A549 (cell line): ENCODE data around the gene ADARB2. TPM values are rescaled to one million over a fixed set of nuclear protein-coding genes. Genes with fewer than 3 reads are reported as not detected.

ENCODE experiments used
- ATAC-seq, 2 experiments: fragments of 200-7000 bp in 1 of 2; fragments of >200 bp in 1 of 2; cut with Nextera tagmentation in 1 of 2; cut with Tn5 transposase in 1 of 2; 3 replicates each; pipeline versions ENCODE4 v1.8.0 to v1.9.1; 2018 to 2020; ENCODE audit warnings: mild to moderate bottlenecking in 1 of 2, moderate library complexity in 1 of 2
- CTCF ChIA-PET: fragments of 300-600 bp; sonication (Branson Sonifier 250); formaldehyde crosslinking; extraction: SDS; loops from one replicate; lab custom pipeline; 2021; ENCODE audit warnings: antibody characterized with exemption, inconsistent platforms; lab: Yijun Ruan, JAX
- POLR2A ChIA-PET: fragments of 350-600 bp; formaldehyde crosslinking; extraction: SDS; loops from one replicate; lab custom pipeline; 2021; ENCODE audit warnings: antibody characterized with exemption, inconsistent platforms; lab: Yijun Ruan, JAX
- DNase-seq, 2 experiments: peaks; one replicate each; pipeline versions ENCODE4 v3.0.0 to v3.0.0-alpha.2; 2011 to 2016; ENCODE audit warnings: low read depth in 1 of 2, low spot score in 1 of 2
- FAIRE-seq: peaks from 2 replicates; lab custom pipeline; 2011; peaks lifted over from hg19 to GRCh38; lab: Jason Lieb, UNC
- H3K27ac ChIP-seq, 2 experiments: fragments of >200 bp; sonication (Bioruptor Twin); formaldehyde crosslinking; 3 replicates each; pipeline ENCODE4 v1.5.1; 2016 to 2017
- H3K4me1 ChIP-seq: fragments of >200 bp; sonication (Bioruptor Twin); formaldehyde crosslinking; 3 replicates; pipeline ENCODE4 v1.6.1; 2016
- H3K4me2 ChIP-seq: fragments of >200 bp; sonication (Bioruptor Twin); formaldehyde crosslinking; 3 replicates; pipeline ENCODE4 v1.6.1; 2016
- H3K4me3 ChIP-seq: fragments of >200 bp; sonication (Bioruptor Twin); formaldehyde crosslinking; 3 replicates; pipeline ENCODE4 v1.5.1; 2016
- H3K9me3 ChIP-seq: fragments of >200 bp; sonication (Bioruptor Twin); formaldehyde crosslinking; 3 replicates; pipeline ENCODE4 v1.6.1; 2016
- CHD2 ChIP-seq: fragments of 150-350 bp; IDR thresholded peaks from 2 replicates; pipeline ENCODE4 v1.6.1; 2014; ENCODE audit warnings: low read length; ENCODE audit not compliant: partially characterized antibody
- EHF ChIP-seq: fragments of 250-450 bp; sonication (Bioruptor Pico); IDR thresholded peaks from 2 replicates; pipeline ENCODE4 v1.5.0; 2020; ENCODE audit warnings: mild to moderate bottlenecking
- EHMT2 ChIP-seq: fragments of 200-600 bp; sonication (generic); IDR thresholded peaks from 2 replicates; pipeline ENCODE4 v1.6.1; 2016; ENCODE audit warnings: antibody characterized with exemption, low read depth, mild to moderate bottlenecking, moderate library complexity
- EP300 ChIP-seq, 2 experiments: fragments of >200 bp; sonication (Bioruptor Twin); formaldehyde crosslinking; IDR thresholded peaks; 2 replicates in 1 of 2; 3 replicates in 1 of 2; pipeline ENCODE4 v1.6.1; 2016 to 2017
- ESRRA ChIP-seq: fragments of 150-350 bp; IDR thresholded peaks from 2 replicates; pipeline ENCODE4 v1.6.1; 2014; ENCODE audit warnings: mild to moderate bottlenecking, low read length, borderline replicate concordance
- FOSL2 ChIP-seq, 2 experiments: fragments of 450-650 bp in 1 of 2; fragments of >200 bp in 1 of 2; sonication (Bioruptor Twin) in 1 of 2; formaldehyde crosslinking; IDR thresholded peaks; 2 replicates each; pipeline versions ENCODE4 v1.5.0 to v1.6.1; 2016 to 2020; ENCODE audit warnings: mild to moderate bottlenecking in 1 of 2, moderate library complexity in 1 of 2
- FOXS1 ChIP-seq: fragments of 250-450 bp; sonication (Bioruptor Pico); IDR thresholded peaks from 2 replicates; pipeline ENCODE4 v1.5.0; 2020; ENCODE audit warnings: mild to moderate bottlenecking, moderate library complexity
- HEYL ChIP-seq: fragments of 250-450 bp; sonication (Bioruptor Pico); IDR thresholded peaks from 2 replicates; pipeline ENCODE4 v1.8.0; 2021; ENCODE audit warnings: mild to moderate bottlenecking, moderate library complexity
- HOXA7 ChIP-seq: fragments of 250-450 bp; sonication (Bioruptor Pico); IDR thresholded peaks from 2 replicates; pipeline ENCODE4 v1.5.0; 2020; ENCODE audit warnings: mild to moderate bottlenecking, moderate library complexity
- KDM1A ChIP-seq: fragments of 200-600 bp; sonication (generic); IDR thresholded peaks from 2 replicates; pipeline ENCODE4 v1.6.1; 2016; ENCODE audit warnings: low read depth, mild to moderate bottlenecking
- KDM5A ChIP-seq: fragments of 200-600 bp; sonication (generic); IDR thresholded peaks from 2 replicates; pipeline ENCODE4 v1.6.1; 2016; ENCODE audit warnings: antibody characterized with exemption, mild to moderate bottlenecking
- MAFK ChIP-seq: fragments of 450-650 bp; IDR thresholded peaks from 2 replicates; pipeline ENCODE4 v1.6.1; 2014; ENCODE audit not compliant: partially characterized antibody
- PHF8 ChIP-seq: fragments of 200-600 bp; sonication (generic); IDR thresholded peaks from 2 replicates; pipeline ENCODE4 v1.6.1; 2016; ENCODE audit warnings: low read depth, mild to moderate bottlenecking, antibody characterized with exemption, moderate library complexity, borderline replicate concordance
- POLR2A ChIP-seq: IDR thresholded peaks from 2 replicates; pipeline ENCODE4 v1.6.1; 2012; ENCODE audit warnings: mild to moderate bottlenecking, low read length
- ZFP36 ChIP-seq: fragments of 450-650 bp; IDR thresholded peaks from 2 replicates; pipeline ENCODE4 v1.6.1; 2014; ENCODE audit warnings: borderline replicate concordance; ENCODE audit not compliant: partially characterized antibody
- ZNF302 ChIP-seq: fragments of 250-450 bp; sonication (Bioruptor Pico); IDR thresholded peaks from 2 replicates; pipeline ENCODE4 v1.9.0; 2021; ENCODE audit warnings: inconsistent platforms, mild to moderate bottlenecking, moderate library complexity
- ZSCAN20 ChIP-seq: fragments of 250-450 bp; sonication (Bioruptor Pico); IDR thresholded peaks from 2 replicates; pipeline ENCODE4 v1.8.0; 2022; ENCODE audit warnings: mild to moderate bottlenecking, moderate library complexity
- WGBS: methylation state at CpG from one replicate; pipeline ENCODE4 v1.1.6; 2017; ENCODE audit errors: missing lambda C conversion rate; 5-methylcytosine and 5-hydroxymethylcytosine counted together
- polyA plus RNA-seq, 4 experiments: library from polyadenylated mRNA; depleted of rRNA in 3 of 4; stranded (reverse); fragments of >200 nt; fragmentation: RNase III in 1 of 4; extraction: RNeasy Plus Mini Kit Qiagen cat#74134 plus additional on column Dnase treatment in 1 of 4; gene quantifications; 2 replicates in 3 of 4; 3 replicates in 1 of 4; pipeline ENCODE4 v1.2.3, GENCODE V29; 2011 to 2017
- TF ChIP-seq, protein P1 (sequence below): fragments of 450-650 bp; IDR thresholded peaks from 2 replicates; pipeline ENCODE4 v1.6.1; 2014; ENCODE audit warnings: antibody characterized with exemption
- TF ChIP-seq, protein P2 (sequence below): fragments of >200 bp; sonication (Bioruptor Twin); formaldehyde crosslinking; IDR thresholded peaks from 3 replicates; pipeline ENCODE4 v1.6.1; 2016
- TF ChIP-seq, protein P3 (sequence below): IDR thresholded peaks from 2 replicates; pipeline ENCODE4 v1.6.1; 2012; ENCODE audit warnings: low read depth, borderline replicate concordance
- TF ChIP-seq, protein P4 (sequence below): IDR thresholded peaks from 2 replicates; pipeline ENCODE4 v1.6.1; 2012
- TF ChIP-seq, protein P5 (sequence below): fragments of 250-450 bp; sonication (Bioruptor Pico); IDR thresholded peaks from 2 replicates; pipeline ENCODE4 v1.5.0; 2021; ENCODE audit warnings: mild to moderate bottlenecking, moderate library complexity, borderline replicate concordance
- TF ChIP-seq, protein P6 (sequence below): fragments of 150-350 bp; IDR thresholded peaks from 2 replicates; pipeline ENCODE4 v1.6.1; 2014; ENCODE audit warnings: low read depth, mild to moderate bottlenecking, low read length

ADARB2 gene
- polyA plus RNA-seq, 2 of the 4 experiments (the other 2 are of a cell fraction): not detected

DNA sequence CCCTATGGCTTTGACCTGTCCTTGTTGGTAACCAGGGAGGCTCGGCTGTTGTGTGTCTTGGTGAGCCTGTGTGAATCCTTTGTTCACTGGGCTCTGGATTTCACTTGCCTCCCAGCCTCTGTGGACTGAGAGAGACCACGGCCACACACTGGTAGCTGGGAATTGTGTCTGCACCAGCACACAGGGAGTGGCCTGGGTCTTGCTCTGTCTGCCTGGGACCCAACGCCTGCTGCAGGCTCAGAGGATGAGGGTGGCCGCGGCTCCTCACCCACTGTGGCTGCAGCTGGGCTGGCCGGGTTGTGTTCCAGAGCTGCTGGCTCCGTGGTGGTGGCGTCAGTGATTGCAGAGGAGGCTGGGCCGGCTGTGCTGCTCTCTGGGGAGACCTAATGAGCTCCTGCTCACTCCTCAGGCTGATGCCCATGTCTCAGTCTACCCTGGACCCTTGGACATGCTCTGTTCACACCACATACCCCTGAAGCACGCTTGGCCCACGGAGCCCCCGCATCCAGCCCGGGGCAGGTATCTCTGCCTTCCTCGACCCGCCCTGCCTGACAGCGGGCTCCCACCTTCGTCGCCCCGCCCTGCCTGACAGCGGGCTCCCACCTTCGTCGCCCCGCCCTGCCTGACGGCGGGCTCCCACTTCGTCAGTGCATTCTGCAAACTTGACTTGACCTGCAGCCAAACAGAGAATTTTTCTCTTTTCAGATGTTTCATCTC, 328.5 kb downstream of the ADARB2 start:
- no peak for DNase-seq
- TF ChIP-seq EHF (CRISPR knock-in tag): no peak
- TF ChIP-seq, protein P1, sequence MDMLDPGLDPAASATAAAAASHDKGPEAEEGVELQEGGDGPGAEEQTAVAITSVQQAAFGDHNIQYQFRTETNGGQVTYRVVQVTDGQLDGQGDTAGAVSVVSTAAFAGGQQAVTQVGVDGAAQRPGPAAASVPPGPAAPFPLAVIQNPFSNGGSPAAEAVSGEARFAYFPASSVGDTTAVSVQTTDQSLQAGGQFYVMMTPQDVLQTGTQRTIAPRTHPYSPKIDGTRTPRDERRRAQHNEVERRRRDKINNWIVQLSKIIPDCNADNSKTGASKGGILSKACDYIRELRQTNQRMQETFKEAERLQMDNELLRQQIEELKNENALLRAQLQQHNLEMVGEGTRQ: no peak
- no peak for TF ChIP-seq POLR2A
- TF ChIP-seq, protein P2, sequence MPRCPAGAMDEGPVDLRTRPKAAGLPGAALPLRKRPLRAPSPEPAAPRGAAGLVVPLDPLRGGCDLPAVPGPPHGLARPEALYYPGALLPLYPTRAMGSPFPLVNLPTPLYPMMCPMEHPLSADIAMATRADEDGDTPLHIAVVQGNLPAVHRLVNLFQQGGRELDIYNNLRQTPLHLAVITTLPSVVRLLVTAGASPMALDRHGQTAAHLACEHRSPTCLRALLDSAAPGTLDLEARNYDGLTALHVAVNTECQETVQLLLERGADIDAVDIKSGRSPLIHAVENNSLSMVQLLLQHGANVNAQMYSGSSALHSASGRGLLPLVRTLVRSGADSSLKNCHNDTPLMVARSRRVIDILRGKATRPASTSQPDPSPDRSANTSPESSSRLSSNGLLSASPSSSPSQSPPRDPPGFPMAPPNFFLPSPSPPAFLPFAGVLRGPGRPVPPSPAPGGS: no peak
- TF ChIP-seq HOXA7 (CRISPR knock-in tag): no peak
- TF ChIP-seq FOXS1 (CRISPR knock-in tag): no peak
- TF ChIP-seq, protein P3, sequence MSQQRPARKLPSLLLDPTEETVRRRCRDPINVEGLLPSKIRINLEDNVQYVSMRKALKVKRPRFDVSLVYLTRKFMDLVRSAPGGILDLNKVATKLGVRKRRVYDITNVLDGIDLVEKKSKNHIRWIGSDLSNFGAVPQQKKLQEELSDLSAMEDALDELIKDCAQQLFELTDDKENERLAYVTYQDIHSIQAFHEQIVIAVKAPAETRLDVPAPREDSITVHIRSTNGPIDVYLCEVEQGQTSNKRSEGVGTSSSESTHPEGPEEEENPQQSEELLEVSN: no peak
- TF ChIP-seq ESRRA: no peak
- TF ChIP-seq, protein P4, sequence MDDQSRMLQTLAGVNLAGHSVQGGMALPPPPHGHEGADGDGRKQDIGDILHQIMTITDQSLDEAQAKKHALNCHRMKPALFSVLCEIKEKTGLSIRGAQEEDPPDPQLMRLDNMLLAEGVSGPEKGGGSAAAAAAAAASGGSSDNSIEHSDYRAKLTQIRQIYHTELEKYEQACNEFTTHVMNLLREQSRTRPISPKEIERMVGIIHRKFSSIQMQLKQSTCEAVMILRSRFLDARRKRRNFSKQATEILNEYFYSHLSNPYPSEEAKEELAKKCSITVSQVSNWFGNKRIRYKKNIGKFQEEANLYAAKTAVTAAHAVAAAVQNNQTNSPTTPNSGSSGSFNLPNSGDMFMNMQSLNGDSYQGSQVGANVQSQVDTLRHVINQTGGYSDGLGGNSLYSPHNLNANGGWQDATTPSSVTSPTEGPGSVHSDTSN: no peak
- no peak for TF ChIP-seq ZSCAN20 (CRISPR knock-in tag)
- TF ChIP-seq, protein P5, sequence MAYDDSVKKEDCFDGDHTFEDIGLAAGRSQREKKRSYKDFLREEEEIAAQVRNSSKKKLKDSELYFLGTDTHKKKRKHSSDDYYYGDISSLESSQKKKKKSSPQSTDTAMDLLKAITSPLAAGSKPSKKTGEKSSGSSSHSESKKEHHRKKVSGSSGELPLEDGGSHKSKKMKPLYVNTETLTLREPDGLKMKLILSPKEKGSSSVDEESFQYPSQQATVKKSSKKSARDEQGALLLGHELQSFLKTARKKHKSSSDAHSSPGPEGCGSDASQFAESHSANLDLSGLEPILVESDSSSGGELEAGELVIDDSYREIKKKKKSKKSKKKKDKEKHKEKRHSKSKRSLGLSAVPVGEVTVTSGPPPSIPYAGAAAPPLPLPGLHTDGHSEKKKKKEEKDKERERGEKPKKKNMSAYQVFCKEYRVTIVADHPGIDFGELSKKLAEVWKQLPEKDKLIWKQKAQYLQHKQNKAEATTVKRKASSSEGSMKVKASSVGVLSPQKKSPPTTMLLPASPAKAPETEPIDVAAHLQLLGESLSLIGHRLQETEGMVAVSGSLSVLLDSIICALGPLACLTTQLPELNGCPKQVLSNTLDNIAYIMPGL: no peak
- no peak for TF ChIP-seq KDM1A
- no peak for TF ChIP-seq FOSL2 (IDR thresholded peaks at IDR 0.05)
- no peak for TF ChIP-seq FOSL2 (CRISPR knock-in tag; IDR thresholded peaks at IDR 0.05)
- TF ChIP-seq, protein P6, sequence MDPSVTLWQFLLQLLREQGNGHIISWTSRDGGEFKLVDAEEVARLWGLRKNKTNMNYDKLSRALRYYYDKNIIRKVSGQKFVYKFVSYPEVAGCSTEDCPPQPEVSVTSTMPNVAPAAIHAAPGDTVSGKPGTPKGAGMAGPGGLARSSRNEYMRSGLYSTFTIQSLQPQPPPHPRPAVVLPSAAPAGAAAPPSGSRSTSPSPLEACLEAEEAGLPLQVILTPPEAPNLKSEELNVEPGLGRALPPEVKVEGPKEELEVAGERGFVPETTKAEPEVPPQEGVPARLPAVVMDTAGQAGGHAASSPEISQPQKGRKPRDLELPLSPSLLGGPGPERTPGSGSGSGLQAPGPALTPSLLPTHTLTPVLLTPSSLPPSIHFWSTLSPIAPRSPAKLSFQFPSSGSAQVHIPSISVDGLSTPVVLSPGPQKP: no peak
- TF ChIP-seq HEYL (CRISPR knock-in tag): no peak
- no peak for TF ChIP-seq EP300 (IDR thresholded peaks at IDR 0.05)
- WGBS: 48% methylated on average over 20 of the region's 26 CpGs
- POLR2A ChIA-PET: no interaction called here
- H3K27ac ChIP-seq: no peak overlapping the region
- H3K4me2 ChIP-seq: no peak overlapping the region
- no peak for ATAC-seq
- no peak for FAIRE-seq
- H3K9me3 ChIP-seq: no peaks in the 10 kb centered on the region
- no peak overlapping the region for H3K4me3 ChIP-seq
- no peaks in the 10 kb centered on the region for H3K4me1 ChIP-seq
- CTCF ChIA-PET: interaction anchor here (1.8 kb wide), 1 partner anchor 12 kb away, joined by 6 read pairs; no protein-coding TSS in a partner anchor

DNA sequence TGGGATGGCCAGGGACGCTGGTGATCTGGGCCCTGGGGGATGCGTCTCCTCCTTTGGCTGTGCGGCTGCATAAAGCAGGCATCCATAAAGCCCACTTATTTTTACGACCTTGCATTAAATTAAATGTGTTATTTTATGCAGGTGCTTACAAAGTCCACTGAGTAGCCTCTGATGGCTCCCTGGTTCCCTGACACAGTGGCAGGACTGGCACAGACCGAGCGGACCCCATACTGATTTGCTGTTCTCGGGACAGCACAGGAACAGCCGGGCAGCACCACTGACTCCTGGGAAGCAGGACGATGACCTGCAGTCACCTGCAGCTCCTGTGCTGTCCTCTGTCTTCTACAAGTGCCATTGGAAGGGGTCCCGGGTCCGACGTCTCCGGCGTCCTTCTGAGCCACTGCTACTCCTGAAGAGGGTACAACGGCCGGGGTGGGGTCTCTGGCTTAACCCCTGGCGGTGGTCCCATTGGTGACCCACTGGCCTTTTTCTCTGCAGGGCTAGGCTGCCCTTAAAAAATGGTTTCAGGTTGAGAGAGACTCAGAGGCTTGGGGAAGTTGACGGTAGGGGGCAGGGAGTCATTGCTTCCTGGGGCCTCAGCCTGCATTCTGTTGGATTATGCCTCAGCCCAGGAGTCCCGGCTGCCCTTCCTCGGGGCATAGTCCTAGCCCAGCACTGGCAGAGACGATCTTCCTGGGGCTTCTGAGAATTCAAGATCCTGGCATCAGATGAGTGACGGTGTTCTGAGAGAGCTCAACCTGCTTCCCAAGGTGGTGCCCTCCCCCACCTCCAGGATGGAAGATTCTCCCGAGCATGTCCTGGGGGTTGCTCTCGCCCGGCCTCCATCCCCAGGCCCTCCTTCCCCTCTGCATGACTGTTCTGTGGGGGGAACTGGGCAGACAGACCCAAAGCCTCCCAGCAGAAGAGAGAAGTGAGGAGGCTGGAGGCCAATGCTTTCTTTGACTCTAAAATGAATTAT, 330.1 kb downstream of the ADARB2 start:
- ATAC-seq: no peak
- TF ChIP-seq PHF8 (no peak), ESRRA (no peak), POLR2A (no peak), ZFP36 (no peak), ZNF302 (no peak), MAFK (no peak), CHD2 (no peak), EHMT2 (no peak), KDM5A (no peak)
- TF ChIP-seq, protein P3: no peak
- TF ChIP-seq, protein P6: no peak

More for the DNA sequence above, 330.1 kb downstream of the ADARB2 start:
- FAIRE-seq (no peak), DNase-seq (no peak)
- Histone ChIP-seq H3K9me3 (no peaks in the 10 kb centered on the region), H3K27ac (no peak overlapping the region), H3K4me2 (no peak overlapping the region), H3K4me1 (no peaks in the 10 kb centered on the region), H3K4me3 (no peak overlapping the region)
- WGBS: 26% methylated on average over 14 of the region's 25 CpGs
- ChIA-PET CTCF (interaction anchor here (1.8 kb wide), 1 partner anchor 13 kb away, joined by 6 read pairs; no protein-coding TSS in a partner anchor), POLR2A (no interaction called here)
